Esophagus (tissue), 2 donors: ENCODE results near the gene RCAN2. TPM values are rescaled to one million over a fixed set of nuclear protein-coding genes. Genes with fewer than 3 reads are reported as not detected.

Source experiments
- H3K27ac ChIP-seq, 2 donors: one replicate each; pipeline ENCODE4 v1.5.1; 2013; ENCODE audit warnings: low read depth in 2 of 2, mild to moderate bottlenecking in 2 of 2, inconsistent platforms in 1 of 2, low read length in 1 of 2, moderate library complexity in 1 of 2
- H3K27me3 ChIP-seq, 2 donors: one replicate each; pipeline ENCODE4 v1.6.1; 2013; ENCODE audit warnings: low read length in 2 of 2, control low read depth in 1 of 2, mild to moderate bottlenecking in 1 of 2; ENCODE audit not compliant: insufficient read depth in 2 of 2, control insufficient read depth in 1 of 2
- H3K36me3 ChIP-seq, 2 donors: one replicate each; pipeline ENCODE4 v1.6.1; 2013; ENCODE audit warnings: low read length in 1 of 2; ENCODE audit not compliant: control insufficient read depth in 2 of 2, insufficient read depth in 2 of 2
- H3K4me1 ChIP-seq, 2 donors: one replicate each; pipeline ENCODE4 v1.6.1; 2013; ENCODE audit warnings: low read length in 1 of 2; ENCODE audit not compliant: control insufficient read depth in 2 of 2, insufficient read depth in 2 of 2
- H3K4me3 ChIP-seq, 2 donors: one replicate each; pipeline ENCODE4 v1.5.1; 2013; ENCODE audit warnings: low read length in 2 of 2, mild to moderate bottlenecking in 2 of 2, low read depth in 1 of 2, moderate library complexity in 1 of 2
- H3K9me3 ChIP-seq, 2 donors: one replicate each; pipeline ENCODE4 v1.6.1; 2013; ENCODE audit warnings: mild to moderate bottlenecking in 2 of 2, low read depth in 1 of 2, low read length in 1 of 2, moderate library complexity in 1 of 2; ENCODE audit not compliant: control insufficient read depth in 2 of 2, insufficient read depth in 1 of 2
- WGBS, 2 donors: extraction: QIAGEN DNeasy Blood & Tissue Kit; methylation state at CpG; one replicate each; pipeline ENCODE4 v1.1.7; 2013; 5-methylcytosine and 5-hydroxymethylcytosine counted together
- polyA plus RNA-seq, 2 donors: library from polyadenylated mRNA; stranded (reverse); fragments of 200-250 nt; gene quantifications; one replicate each; pipeline ENCODE4 v1.2.3, GENCODE V29; 2013
- donor health status: healthy with polysubstance abuse.
- donor health status: Bipolar disorder and iron deficiency.

RCAN2 gene
- polyA plus RNA-seq, 2 donors: 2.1 to 4.8 TPM

- peaks cover 0 to 3% of the 10 kb centered on the region in 2 donors for H3K9me3 ChIP-seq
- H3K27me3 ChIP-seq: no peaks in the 10 kb centered on the region
- no peaks in the 10 kb centered on the region for H3K4me1 ChIP-seq
- no peaks in the 10 kb centered on the region for H3K36me3 ChIP-seq
- H3K27ac ChIP-seq: no peak overlapping the region
- H3K4me3 ChIP-seq: no peak overlapping the region
These were observed 282.9 kb downstream of the RCAN2 start for GRCh38 chr6:46208303-46208702.

- Histone ChIP-seq H3K27me3 (no peaks in the 10 kb centered on the region), H3K4me1 (no peaks in the 10 kb centered on the region), H3K4me3 (no peak overlapping the region), H3K36me3 (no peaks in the 10 kb centered on the region), H3K9me3 (peaks cover 0 to 3% of the 10 kb centered on the region in 2 donors), H3K27ac (no peak overlapping the region)
- 83 to 86% methylated on average over 3 of the region's 3 CpGs for WGBS, 2 donors
These were observed 284.1 kb downstream of the RCAN2 start for GRCh38 chr6:46207174-46207573.

GRCh38 chr6:46204880-46205650, 286.2 kb downstream of the RCAN2 start:
- Histone ChIP-seq H3K4me3 (no peak overlapping the region), H3K36me3 (no peaks in the 10 kb centered on the region)
- WGBS, 2 donors: 95% methylated on average over 29 of the region's 29 CpGs

GRCh38 chr6:46203391-46204177, 287.7 kb downstream of the RCAN2 start:
- Histone ChIP-seq H3K36me3 (no peaks in the 10 kb centered on the region), H3K27me3 (no peaks in the 10 kb centered on the region), H3K4me3 (no peak overlapping the region), H3K27ac (no peak overlapping the region), H3K9me3 (peaks cover 0 to 3% of the 10 kb centered on the region in 2 donors), H3K4me1 (no peaks in the 10 kb centered on the region)
- WGBS, 2 donors: 51 to 71% methylated on average over 2 of the region's 2 CpGs

More at GRCh38 chr6:46204880-46205650, 286.2 kb downstream of the RCAN2 start:
- Histone ChIP-seq H3K27ac (no peak overlapping the region), H3K27me3 (no peaks in the 10 kb centered on the region), H3K9me3 (peaks cover 0 to 3% of the 10 kb centered on the region in 2 donors), H3K4me1 (no peaks in the 10 kb centered on the region)

DNA sequence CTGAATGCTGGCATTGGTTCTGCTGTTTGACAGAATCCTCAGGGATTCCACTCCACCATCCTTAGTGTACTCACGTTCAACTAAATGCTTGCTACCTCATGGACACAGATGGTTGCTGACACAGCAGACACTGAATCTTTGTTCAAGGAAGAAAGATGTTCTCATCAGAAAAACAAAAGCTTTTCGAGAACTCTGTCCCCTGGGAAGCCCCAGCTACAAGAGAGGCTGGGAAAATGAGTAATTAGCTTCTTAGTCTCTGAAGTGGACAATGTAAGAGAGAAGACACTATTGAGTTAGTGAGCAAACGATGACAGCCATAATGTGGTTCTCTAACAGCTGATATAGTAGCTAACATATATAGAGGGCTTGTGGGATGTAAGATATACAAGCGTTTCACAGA, 289.5 kb downstream of the RCAN2 start:
- Histone ChIP-seq H3K36me3 (no peaks in the 10 kb centered on the region), H3K27me3 (no peaks in the 10 kb centered on the region), H3K4me1 (no peaks in the 10 kb centered on the region), H3K9me3 (peaks cover 0 to 3% of the 10 kb centered on the region in 2 donors), H3K27ac (no peak overlapping the region), H3K4me3 (no peak overlapping the region)
- 77 to 81% methylated on average over 4 of the region's 4 CpGs for whole genome bisulfite sequencing, 2 donors

GRCh38 chr6:46199387-46199786, 291.9 kb downstream of the RCAN2 start:
- no peak overlapping the region for H3K4me3 ChIP-seq
- H3K4me1 ChIP-seq: no peaks in the 10 kb centered on the region
- H3K9me3 ChIP-seq: no peaks in the 10 kb centered on the region
- H3K27ac ChIP-seq: no peak overlapping the region
- no peaks in the 10 kb centered on the region for H3K36me3 ChIP-seq
- no peaks in the 10 kb centered on the region for H3K27me3 ChIP-seq
- WGBS, 2 donors: 79 to 85% methylated on average over 5 of the region's 5 CpGs

- H3K4me1 ChIP-seq: no peaks in the 10 kb centered on the region
- 39 to 50% methylated on average over 1 of the region's 1 CpG for WGBS, 2 donors
- no peaks in the 10 kb centered on the region for H3K36me3 ChIP-seq
- no peak overlapping the region for H3K27ac ChIP-seq
- no peaks in the 10 kb centered on the region for H3K9me3 ChIP-seq
- H3K4me3 ChIP-seq: no peak overlapping the region
- peaks cover 0 to 2% of the 10 kb centered on the region in 2 donors for H3K27me3 ChIP-seq
These were observed 299.3 kb downstream of the RCAN2 start for GRCh38 chr6:46191961-46192360.

DNA sequence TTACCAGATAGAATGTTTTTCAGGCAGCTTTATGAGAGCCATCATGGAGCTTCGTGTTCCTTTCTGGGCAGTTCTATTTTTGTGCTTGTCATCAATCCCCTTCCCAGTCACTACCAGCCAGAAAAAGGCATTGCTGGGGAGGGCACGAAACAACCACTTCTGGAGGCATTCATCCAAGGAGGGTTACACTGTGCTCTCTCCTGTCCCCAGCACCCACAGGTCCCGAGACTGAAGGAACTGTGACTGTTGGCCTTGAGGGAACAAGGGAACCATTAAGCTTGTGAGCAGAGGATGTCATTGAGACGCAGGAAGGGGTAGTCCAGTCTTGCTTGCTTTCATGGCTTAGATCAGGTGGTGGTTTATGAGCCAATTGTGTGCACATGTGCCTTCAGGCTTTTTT, 300.4 kb downstream of the RCAN2 start:
- 83 to 89% methylated on average over 4 of the region's 4 CpGs for WGBS, 2 donors
- Histone ChIP-seq H3K27ac (no peak overlapping the region), H3K9me3 (no peaks in the 10 kb centered on the region)

DNA sequence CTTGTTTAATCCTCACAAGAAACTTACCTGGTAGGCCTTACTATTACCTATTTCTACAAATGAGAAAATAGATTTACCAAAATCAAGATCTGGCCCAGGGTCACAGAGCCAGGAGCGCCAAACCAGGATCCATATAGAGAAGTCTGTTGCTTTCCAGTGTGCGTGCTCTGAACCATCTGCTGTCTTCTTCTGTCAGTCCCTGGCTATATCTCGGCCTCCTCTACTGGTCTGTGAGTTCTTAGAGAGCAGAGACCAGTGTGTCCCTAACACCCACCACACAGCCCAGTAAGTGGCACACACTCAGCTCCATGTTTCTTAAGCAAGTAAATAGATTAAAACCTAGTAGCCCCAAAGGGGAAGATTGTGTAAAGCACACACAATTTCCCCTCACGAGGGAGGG, 301.5 kb downstream of the RCAN2 start:
- WGBS, 2 donors: 94% methylated on average over 4 of the region's 4 CpGs

More for the DNA sequence above, 300.4 kb downstream of the RCAN2 start:
- H3K36me3 ChIP-seq: no peaks in the 10 kb centered on the region
- no peaks in the 10 kb centered on the region for H3K4me1 ChIP-seq
- H3K27me3 ChIP-seq: peaks cover 0 to 2% of the 10 kb centered on the region in 2 donors
- H3K4me3 ChIP-seq: no peak overlapping the region

More for the DNA sequence above, 301.5 kb downstream of the RCAN2 start:
- Histone ChIP-seq H3K4me3 (no peak overlapping the region), H3K27ac (no peak overlapping the region), H3K4me1 (no peaks in the 10 kb centered on the region), H3K9me3 (no peaks in the 10 kb centered on the region), H3K27me3 (peaks cover 0 to 2% of the 10 kb centered on the region in 2 donors), H3K36me3 (no peaks in the 10 kb centered on the region)
